Measurements from ENCODE around the gene SOBP.

GRCh38 chr6:107542192-107542668 lies 52.3 kb downstream of the SOBP start:
- no peak for TF ChIP-seq CTCF (conservative IDR thresholded peaks at IDR 0.05)
- no peak for TF ChIP-seq EZH2 (IDR thresholded peaks at IDR 0.05; ENCODE audit: low read depth)

Measured in PC-9 (cell line).